ENCODE data around the gene NOP9.

NOP9 gene

GRCh38 chr14:24263848-24264247, 35.8 kb upstream of the NOP9 start:
- TF ChIP-seq CTCF (IDR thresholded peaks at IDR 0.05; ENCODE audit: control insufficient read depth, insufficient read depth, low read depth, low read length, missing control alignments): no peak
- no peak for DNase-seq (ENCODE audit: low read depth)
- no peak overlapping the region for H3K4me3 ChIP-seq (ENCODE audit: control insufficient read depth, low read depth, low read length)

GRCh38 chr14:24264298-24264697, 35.4 kb upstream of the NOP9 start:
- no peak overlapping the region for H3K4me3 ChIP-seq (ENCODE audit: control insufficient read depth, low read depth, low read length)
- no peak for TF ChIP-seq CTCF (IDR thresholded peaks at IDR 0.05; ENCODE audit: control insufficient read depth, insufficient read depth, low read depth, low read length, missing control alignments)
- DNase-seq (ENCODE audit: low read depth): no peak

- no peak for DNase-seq (ENCODE audit: low read depth)
- no peak overlapping the region for H3K4me3 ChIP-seq (ENCODE audit: control insufficient read depth, low read depth, low read length)
- TF ChIP-seq CTCF (IDR thresholded peaks at IDR 0.05; ENCODE audit: control insufficient read depth, insufficient read depth, low read depth, low read length, missing control alignments): no peak
Observed at GRCh38 chr14:24266344-24267244, 33.1 kb upstream of the NOP9 start.

GRCh38 chr14:24267516-24267915, 32.1 kb upstream of the NOP9 start:
- H3K4me3 ChIP-seq (ENCODE audit: control insufficient read depth, low read depth, low read length): no peak overlapping the region
- TF ChIP-seq CTCF (IDR thresholded peaks at IDR 0.05; ENCODE audit: control insufficient read depth, insufficient read depth, low read depth, low read length, missing control alignments): no peak
- DNase-seq (ENCODE audit: low read depth): no peak

GRCh38 chr14:24268225-24268624, 31.4 kb upstream of the NOP9 start:
- DNase-seq (ENCODE audit: low read depth): no peak
- no peak overlapping the region for H3K4me3 ChIP-seq (ENCODE audit: control insufficient read depth, low read depth, low read length)
- no peak for TF ChIP-seq CTCF (IDR thresholded peaks at IDR 0.05; ENCODE audit: control insufficient read depth, insufficient read depth, low read depth, low read length, missing control alignments)

- H3K4me3 ChIP-seq (ENCODE audit: control insufficient read depth, low read depth, low read length): no peak overlapping the region
- DNase-seq (ENCODE audit: low read depth): no peak
- TF ChIP-seq CTCF (IDR thresholded peaks at IDR 0.05; ENCODE audit: control insufficient read depth, insufficient read depth, low read depth, low read length, missing control alignments): no peak
Observed at GRCh38 chr14:24269368-24269767, 30.3 kb upstream of the NOP9 start.

All from AG09309 (cell line).